SW480 (cell line): Measurements from ENCODE around the gene MEMO1.
"Not testable (repeated sequence)": the region's sequence is repeated elsewhere in the genome, so short reads cannot be mapped to it uniquely, and the experiment has no call there.

Source experiments
- DNase-seq: peaks from one replicate; pipeline ENCODE4 v3.0.0-alpha.2; 2016; ENCODE audit warnings: low spot score

MEMO1 gene

GRCh38 chr2:31957354-31958139 lies 53.3 kb downstream of the MEMO1 start:
- DNase-seq = no peak

DNA sequence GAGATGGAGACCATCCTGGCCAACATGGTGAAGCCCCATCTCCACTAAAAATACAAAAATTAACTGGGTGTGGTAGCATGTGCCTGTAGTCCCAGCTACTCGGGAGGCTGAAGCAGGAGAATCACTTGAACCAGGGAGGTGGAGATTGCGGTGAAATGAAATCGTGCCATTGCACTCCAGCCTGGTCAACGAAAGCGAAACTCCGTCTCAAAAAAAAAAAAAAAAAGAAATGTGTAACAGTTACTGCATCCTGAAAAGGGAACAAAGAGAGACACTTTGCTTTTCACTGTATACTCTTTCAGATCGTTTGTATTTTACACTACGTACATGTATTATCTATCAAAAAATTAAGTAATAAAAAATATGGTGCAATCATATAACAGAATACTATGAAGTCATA lies 53.9 kb downstream of the MEMO1 start:
- DNase-seq = not testable (repeated sequence)

DNA sequence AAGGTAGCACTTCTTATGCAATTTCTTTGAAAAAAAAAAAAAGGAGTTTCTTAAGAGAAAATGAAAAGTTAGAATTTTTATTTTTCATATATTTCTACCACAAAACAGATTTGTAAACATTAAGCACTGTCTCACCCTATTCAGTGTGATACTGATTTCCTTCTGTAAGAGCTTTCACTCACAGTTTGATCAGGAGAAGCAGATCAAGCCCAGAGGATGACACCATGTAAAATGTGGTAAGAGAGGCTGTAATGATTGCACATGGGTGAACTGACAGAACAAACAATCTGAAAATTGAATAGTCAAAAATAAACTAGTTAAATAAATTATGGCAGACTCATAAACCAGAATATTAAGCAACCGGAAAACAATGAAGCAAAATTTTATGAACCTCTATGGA lies 54.5 kb downstream of the MEMO1 start:
- DNase-seq = no peak

GRCh38 chr2:31953095-31953494 lies 57.7 kb downstream of the MEMO1 start:
- DNase-seq = not testable (repeated sequence)

GRCh38 chr2:31950946-31951562 lies 59.8 kb downstream of the MEMO1 start:
- no peak for DNase-seq

GRCh38 chr2:31947871-31948270 lies 62.9 kb downstream of the MEMO1 start:
- no peak for DNase-seq

DNA sequence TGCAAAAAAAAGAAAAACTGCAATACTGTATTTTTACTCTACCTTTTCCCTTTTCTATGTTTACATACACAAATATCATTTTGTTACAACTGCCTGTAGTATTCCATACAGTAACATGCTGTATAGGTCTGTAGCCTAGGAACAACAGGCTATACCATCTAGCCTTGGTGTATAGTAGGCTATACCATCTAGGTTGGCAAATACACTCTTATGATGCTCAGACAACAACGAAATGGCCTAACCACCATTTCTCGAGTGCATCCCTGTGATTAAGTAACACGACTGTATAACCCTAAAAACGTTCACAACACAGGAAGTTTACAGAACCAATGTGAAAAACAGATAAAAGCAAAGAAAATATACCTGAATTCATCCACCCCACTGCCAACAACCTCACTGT lies 64.0 kb downstream of the MEMO1 start:
- DNase-seq = no peak

DNA sequence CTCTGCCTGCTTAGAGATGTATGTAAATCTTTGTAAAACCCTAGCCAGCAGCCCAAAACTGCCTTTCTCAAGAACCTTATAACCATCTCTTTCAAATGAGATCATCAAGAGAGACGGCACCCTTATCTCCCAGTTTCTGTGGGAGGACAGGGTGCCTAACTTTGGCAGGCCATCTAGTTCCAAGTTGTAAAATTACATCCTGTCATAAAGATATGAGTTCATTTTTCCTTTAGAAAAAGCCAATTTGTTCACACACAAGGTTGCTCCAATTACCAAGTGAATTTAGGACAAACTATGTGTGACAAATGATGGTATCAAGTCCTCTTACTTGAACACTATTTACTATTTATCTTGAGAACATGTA lies 65.3 kb downstream of the MEMO1 start:
- no peak for DNase-seq

DNA sequence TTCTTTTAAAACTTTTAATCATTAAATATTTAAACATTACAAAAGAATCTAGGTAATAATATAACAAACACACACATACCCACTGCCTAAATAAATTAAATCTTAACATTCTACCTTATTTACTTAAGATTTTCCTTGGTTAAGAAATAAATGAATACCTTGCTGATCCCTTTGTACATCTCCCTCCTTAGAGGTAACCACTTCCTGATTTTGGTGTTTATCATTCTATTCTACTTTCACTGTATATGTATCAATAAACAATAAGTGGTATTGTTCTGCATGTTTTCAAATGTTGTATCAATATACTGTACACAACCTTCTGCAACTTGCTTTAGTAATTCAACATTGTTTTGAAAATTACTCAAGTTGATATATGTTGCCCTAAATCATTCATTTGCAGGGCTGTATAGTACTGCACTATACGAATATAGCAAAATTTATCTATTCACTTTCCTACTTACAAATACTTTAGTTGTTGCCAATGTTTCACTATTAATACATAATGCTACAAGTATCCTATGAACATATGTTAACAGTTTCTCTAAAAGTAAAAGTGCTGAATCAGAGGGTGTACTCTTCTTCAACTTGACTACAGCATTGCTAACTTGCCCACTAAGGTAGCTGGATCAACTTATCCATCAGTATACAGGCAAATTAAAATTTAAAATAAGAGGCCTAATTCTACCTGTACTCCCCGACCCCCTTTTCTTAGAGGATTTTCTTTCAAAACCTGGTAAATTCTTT lies 65.8 kb downstream of the MEMO1 start:
- DNase-seq = no peak

DNA sequence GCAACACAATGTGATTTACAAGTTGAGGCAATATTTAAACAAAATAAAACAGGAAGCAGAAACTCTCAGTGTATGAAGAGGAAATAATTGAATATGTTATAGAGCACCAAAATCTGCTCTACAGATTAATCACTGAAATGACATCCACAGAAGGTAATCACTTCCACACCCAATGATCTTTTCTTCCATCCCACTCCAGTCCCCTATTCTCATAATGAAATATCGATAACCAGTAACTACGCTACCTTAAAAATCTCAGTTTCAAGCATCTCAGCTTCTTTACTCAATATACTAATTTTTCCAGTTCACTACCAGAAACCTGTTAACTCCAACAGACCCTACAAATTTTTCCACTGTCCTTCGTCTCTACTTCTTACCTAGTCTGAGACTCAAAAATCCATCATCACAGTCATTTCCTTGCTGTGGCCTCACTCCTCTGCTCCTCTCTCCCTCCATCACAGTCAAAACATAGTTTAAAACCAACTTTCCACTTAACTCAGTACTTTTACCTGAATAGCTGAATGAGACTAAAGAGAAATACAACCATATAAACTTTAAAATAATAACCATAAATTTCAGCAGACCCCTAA lies 67.1 kb downstream of the MEMO1 start:
- no peak for DNase-seq

- no peak for DNase-seq
Measured at GRCh38 chr2:31940920-31941319, 69.9 kb downstream of the MEMO1 start.

DNA sequence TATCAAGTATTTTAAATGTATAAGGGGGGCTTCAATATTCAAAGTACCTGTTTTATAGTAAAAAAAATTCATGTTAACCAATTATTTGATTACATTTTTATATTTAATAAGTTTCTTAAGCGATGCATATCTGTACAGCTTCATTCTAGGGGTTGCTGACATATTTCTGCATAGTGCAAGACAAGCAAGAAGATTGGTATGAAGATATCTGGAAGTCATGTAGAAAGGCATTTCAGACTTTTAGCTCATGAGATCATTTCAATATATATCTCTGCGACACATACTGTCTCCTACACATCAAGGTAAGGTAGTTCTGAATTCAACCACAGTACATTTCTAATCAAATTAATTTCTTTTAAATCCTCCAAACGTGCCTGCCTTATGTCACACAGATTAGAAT lies 73.1 kb downstream of the MEMO1 start:
- no peak for DNase-seq

DNA sequence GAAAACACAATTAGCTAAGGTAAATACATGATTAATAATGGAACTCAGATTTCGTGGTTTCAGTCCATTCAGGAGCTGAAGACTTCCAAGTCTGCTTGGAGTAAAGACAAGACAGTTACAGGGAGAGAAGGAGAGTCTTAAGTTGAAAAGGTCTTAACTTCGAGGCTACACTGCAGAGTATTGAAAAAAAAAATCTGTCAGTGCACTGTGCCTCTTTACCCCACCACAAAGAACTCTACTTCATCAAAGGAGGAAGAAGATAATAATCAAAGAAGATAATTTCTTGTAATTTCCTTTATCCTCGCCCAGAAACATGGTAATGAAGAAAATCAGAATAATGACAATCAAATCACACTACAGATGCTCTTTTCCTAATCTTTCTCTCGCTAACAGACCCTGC lies 75.4 kb downstream of the MEMO1 start:
- DNase-seq = no peak

- DNase-seq = no peak
Measured at GRCh38 chr2:31933066-31933465, 77.7 kb downstream of the MEMO1 start.

- no peak for DNase-seq
Measured at GRCh38 chr2:31932589-31932988, 78.2 kb downstream of the MEMO1 start.

DNA sequence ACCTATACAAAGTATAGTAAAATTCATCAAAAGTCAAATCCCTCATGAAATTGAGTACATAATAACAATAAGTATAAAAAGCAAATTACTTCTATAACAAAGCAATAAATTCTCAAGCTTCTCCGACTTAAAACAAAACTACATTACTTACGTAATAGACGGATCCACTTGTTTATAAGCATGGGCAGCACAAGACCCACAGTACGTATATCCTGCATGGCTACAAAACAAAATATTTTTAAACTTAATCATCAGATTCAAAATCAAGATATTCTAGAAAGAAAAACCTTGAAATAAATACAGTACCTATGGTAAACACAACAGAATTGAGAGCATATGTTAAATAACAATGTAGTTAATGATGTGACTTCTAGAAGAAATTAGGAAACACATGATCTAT lies 78.9 kb downstream of the MEMO1 start:
- no peak for DNase-seq

- DNase-seq = no peak
Measured at GRCh38 chr2:31925517-31925916, 85.3 kb downstream of the MEMO1 start.

DNA sequence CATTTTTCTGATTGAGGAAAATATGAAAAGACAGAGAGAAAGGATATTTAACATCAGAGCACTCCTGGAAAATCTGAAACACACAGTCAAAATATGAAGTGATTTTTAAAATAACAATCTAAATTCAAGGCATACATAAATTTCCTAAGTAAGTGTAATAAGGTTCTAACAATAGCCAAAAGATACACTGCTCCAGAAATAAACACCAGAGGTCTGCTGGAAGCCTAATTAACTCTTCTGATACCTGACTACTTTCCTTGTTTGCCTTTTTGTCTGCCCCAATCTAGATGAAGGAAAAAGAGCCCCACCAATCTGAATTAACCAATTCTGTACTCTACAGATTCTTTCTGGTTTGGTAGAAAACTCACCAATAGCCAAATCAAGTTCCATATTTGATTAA lies 87.1 kb downstream of the MEMO1 start:
- DNase-seq = no peak

- no peak for DNase-seq
Measured at GRCh38 chr2:31922542-31923408, 88.0 kb downstream of the MEMO1 start.

- DNase-seq = no peak
Measured at GRCh38 chr2:31920962-31921361, 89.8 kb downstream of the MEMO1 start.

DNA sequence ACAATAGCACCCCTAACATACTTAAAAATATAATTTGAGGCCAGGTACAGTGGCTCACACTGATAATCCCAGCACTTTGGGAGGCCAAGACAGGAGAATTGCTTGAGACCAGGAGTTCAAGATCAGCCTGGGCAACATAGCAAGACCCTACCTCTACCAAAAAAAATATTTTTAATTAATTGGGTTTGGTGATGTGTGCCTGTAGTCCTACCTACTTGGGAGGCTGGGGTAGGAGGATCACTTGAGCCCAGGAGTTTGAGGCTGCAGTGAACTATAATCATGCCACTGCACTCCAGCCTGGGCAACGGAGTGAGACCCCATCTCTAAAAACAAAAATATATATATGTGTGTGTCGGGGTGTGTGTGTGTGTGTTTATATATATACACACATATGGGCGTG lies 91.3 kb downstream of the MEMO1 start:
- no peak for DNase-seq

- no peak for DNase-seq
Measured at GRCh38 chr2:31909661-31910060, 101.1 kb downstream of the MEMO1 start.
